Karpas-422 (cell line): ENCODE results near the gene ZNF555. TPM values are rescaled to one million over a fixed set of nuclear protein-coding genes. Genes with fewer than 3 reads are reported as not detected.
"Not testable (repeated sequence)": the region's sequence is repeated elsewhere in the genome, so short reads cannot be mapped to it uniquely, and the experiment has no call there.

ENCODE experiments used
- DNase-seq: peaks from one replicate; pipeline ENCODE4 v3.0.0-alpha.2; 2015
- H2AFZ ChIP-seq: fragments of 200-600 bp; sonication (generic); 2 replicates; pipeline ENCODE4 v1.6.1; 2014; ENCODE audit warnings: antibody characterized with exemption, low read length, mixed read lengths
- H3K27ac ChIP-seq: fragments of 200-600 bp; sonication (generic); 2 replicates; pipeline ENCODE4 v1.5.1; 2014; ENCODE audit warnings: mild to moderate bottlenecking, low read length, moderate library complexity
- H3K27me3 ChIP-seq: fragments of 200-600 bp; sonication (generic); 2 replicates; pipeline ENCODE4 v1.6.1; 2014; ENCODE audit warnings: low read length, mixed read lengths
- H3K36me3 ChIP-seq: fragments of 200-600 bp; sonication (generic); 2 replicates; pipeline ENCODE4 v1.6.1; 2014; ENCODE audit warnings: low read length, mixed read lengths; ENCODE audit not compliant: insufficient read depth
- H3K4me1 ChIP-seq: fragments of 200-600 bp; sonication (generic); 2 replicates; pipeline ENCODE4 v1.6.1; 2014; ENCODE audit warnings: mild to moderate bottlenecking, low read length, mixed read lengths
- H3K4me2 ChIP-seq: fragments of 200-600 bp; sonication (generic); 2 replicates; pipeline ENCODE4 v1.6.1; 2014; ENCODE audit warnings: low read length, low read depth, mild to moderate bottlenecking; ENCODE audit not compliant: poor library complexity, severe bottlenecking
- H3K4me3 ChIP-seq: fragments of 200-600 bp; sonication (generic); 2 replicates; pipeline ENCODE4 v1.5.1; 2014; ENCODE audit warnings: mild to moderate bottlenecking, antibody characterized with exemption, low read length, mixed read lengths
- H3K79me2 ChIP-seq: fragments of 200-600 bp; sonication (generic); 2 replicates; pipeline ENCODE4 v1.6.1; 2014; ENCODE audit warnings: mild to moderate bottlenecking, low read length, mixed read lengths
- H3K9ac ChIP-seq: fragments of 200-600 bp; sonication (generic); 2 replicates; pipeline ENCODE4 v1.6.0; 2014; ENCODE audit warnings: low read length
- H3K9me2 ChIP-seq: fragments of 200-600 bp; sonication (generic), shearing (Covaris generic); replicated peaks from 2 replicates; pipeline ENCODE4 v1.6.0; 2014; ENCODE audit warnings: mild to moderate bottlenecking, low read length, moderate library complexity; ENCODE audit not compliant: insufficient read depth
- H3K9me3 ChIP-seq: fragments of 300-700, 200-600 bp; sonication (generic); 2 replicates; pipeline ENCODE4 v1.6.1; 2014; ENCODE audit warnings: low read length, mixed read lengths
- H4K20me1 ChIP-seq: fragments of 200-600 bp; sonication (generic); 2 replicates; pipeline ENCODE4 v1.6.1; 2014; ENCODE audit warnings: mild to moderate bottlenecking, antibody characterized with exemption, low read length, low read depth; ENCODE audit not compliant: insufficient read depth
- total RNA-seq: library from RNA; depleted of rRNA; stranded (reverse); fragments of >200 nt; shearing (Covaris generic); gene quantifications from 2 replicates; pipeline ENCODE4 v1.2.3, GENCODE V29; 2014; ENCODE audit warnings: low replicate concordance; rRNA removed

The ZNF555 gene
- 1.4 TPM in 2 replicates for total RNA-seq

DNA sequence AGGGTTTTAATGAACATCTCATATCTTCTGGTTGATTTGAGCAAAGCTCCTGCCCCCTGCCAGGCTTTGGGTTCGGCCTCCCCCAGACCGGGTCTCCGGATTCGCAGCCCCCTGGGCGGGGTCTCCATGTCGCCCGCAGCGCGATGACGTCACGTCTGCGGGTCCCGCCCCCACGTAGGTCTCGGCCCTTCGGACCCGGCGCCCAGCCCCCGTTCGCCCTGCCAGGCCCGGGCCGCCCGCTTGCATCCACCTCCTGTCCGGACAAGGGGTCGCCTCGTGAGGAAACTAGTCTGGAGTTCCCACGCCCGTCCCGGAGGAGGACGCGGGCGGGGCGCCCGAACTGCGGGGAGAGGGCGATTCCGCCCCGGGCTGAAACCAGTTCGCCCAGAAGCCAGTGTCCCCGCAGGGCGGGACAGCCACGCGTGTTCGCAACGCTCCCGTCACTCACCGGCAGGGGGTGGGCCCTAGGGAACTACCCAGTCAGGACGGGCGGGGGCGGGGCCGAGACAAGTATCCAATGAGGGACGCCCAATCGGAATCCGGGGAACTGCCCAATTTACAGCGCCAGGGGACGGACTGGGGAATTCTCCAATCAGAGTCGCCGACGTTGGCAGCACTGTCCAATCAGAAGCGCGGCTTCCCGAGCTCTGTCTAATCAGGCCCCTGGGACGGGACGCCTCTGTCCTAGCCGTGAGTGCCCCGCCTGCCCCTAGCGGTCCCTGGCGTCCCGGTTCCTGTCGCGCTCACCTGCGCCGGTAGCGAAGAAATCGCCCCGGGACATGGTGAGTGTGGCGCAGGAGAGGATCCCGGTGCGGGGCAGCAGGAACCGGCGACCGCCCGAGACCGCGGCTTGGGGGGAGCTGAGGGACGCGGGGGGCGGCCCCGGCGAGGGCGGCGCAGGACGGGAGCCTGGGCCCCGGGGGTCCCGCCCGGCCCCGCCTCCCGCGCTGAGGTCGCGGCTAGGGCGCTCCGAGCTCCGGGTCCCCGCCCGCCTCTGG, at the start of gene ZNF555:
ZNF555 (plus strand) TSS at position 682 of the 998 bp plus-strand sequence; CDS start at position 780, 98 bp downstream.
- Histone ChIP-seq H3K9me3 (peaks cover 5% of the 10 kb centered on the region), H4K20me1 (no peaks in the 10 kb centered on the region), H3K4me2 (peak within 1 kb of the TSS; percentile 72)

GRCh38 chr19:2791876-2792275, 49.4 kb upstream of the ZNF555 start:
- H3K4me3 ChIP-seq: no peak overlapping the region
- no peaks in the 10 kb centered on the region for H3K9me3 ChIP-seq
- peaks cover 58% of the 10 kb centered on the region for H3K36me3 ChIP-seq
- H2AFZ ChIP-seq: no peak overlapping the region
- no peak for DNase-seq
- no peaks in the 10 kb centered on the region for H3K9me2 ChIP-seq
- no peaks in the 10 kb centered on the region for H3K27me3 ChIP-seq
- H3K27ac ChIP-seq: peak overlapping the region; percentile 68
- H3K4me2 ChIP-seq: no peak overlapping the region
- no peak overlapping the region for H3K9ac ChIP-seq
- peaks cover 63% of the 10 kb centered on the region for H3K4me1 ChIP-seq
- peaks cover 64% of the 10 kb centered on the region for H3K79me2 ChIP-seq
- peaks cover 21% of the 10 kb centered on the region; the same call in 1 of the 2 replicates for H4K20me1 ChIP-seq

More for the DNA sequence above, at the start of gene ZNF555:
- Histone ChIP-seq H2AFZ (0 out of 2 replicates have a peak within 1 kb of the TSS, but pooled peaks have one; percentile 21), H3K4me3 (peak within 1 kb of the TSS; percentile 70), H3K4me1 (peaks cover 8% of the 10 kb centered on the region), H3K9ac (peak within 1 kb of the TSS; percentile 78), H3K79me2 (no peaks in the 10 kb centered on the region), H3K27ac (peak within 1 kb of the TSS; percentile 68), H3K36me3 (no peaks in the 10 kb centered on the region), H3K9me2 (no peaks in the 10 kb centered on the region), H3K27me3 (no peaks in the 10 kb centered on the region)
- DNase-seq: peak; percentile 96

DNA sequence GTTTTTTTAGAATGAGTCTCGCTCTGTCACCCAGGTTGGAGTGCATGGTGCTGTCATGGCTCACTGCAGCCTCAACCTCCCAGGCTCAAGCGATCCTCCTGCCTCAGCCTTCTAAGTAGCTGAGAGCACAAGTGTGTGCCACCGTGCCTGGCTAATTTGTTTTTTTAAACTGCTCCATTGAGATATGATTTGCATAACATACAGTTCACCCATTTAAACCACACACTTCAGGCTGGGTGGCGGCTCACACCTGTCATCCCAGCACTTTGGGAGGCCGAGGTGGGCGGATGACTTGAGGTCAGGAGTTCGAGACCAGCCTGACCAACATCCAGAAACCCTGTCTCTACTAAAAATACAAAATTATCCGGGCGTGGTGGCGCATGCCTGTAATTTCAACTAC, 48.6 kb upstream of the ZNF555 start:
- H3K9me2 ChIP-seq, H3K9ac ChIP-seq, H2AFZ ChIP-seq, H3K27me3 ChIP-seq, H3K4me2 ChIP-seq, H3K4me3 ChIP-seq, H3K9me3 ChIP-seq: not testable (repeated sequence)
- Histone ChIP-seq H3K4me1 (peaks cover 56% of the 10 kb centered on the region), H3K27ac (peak overlapping the region; percentile 68), H4K20me1 (peaks cover 17% of the 10 kb centered on the region; the same call in 1 of the 2 replicates), H3K79me2 (peaks cover 56% of the 10 kb centered on the region), H3K36me3 (peaks cover 51% of the 10 kb centered on the region)
- DNase-seq: peak; percentile 72

- peaks cover 51% of the 10 kb centered on the region for H3K4me1 ChIP-seq
- H3K9me2 ChIP-seq: no peaks in the 10 kb centered on the region
- no peak overlapping the region for H2AFZ ChIP-seq
- peaks cover 48% of the 10 kb centered on the region for H3K36me3 ChIP-seq
- no peaks in the 10 kb centered on the region for H3K9me3 ChIP-seq
- no peak overlapping the region for H3K9ac ChIP-seq
- no peaks in the 10 kb centered on the region for H3K27me3 ChIP-seq
- H3K27ac ChIP-seq: peak overlapping the region; percentile 68
- no peak overlapping the region for H3K4me2 ChIP-seq
- H3K79me2 ChIP-seq: peaks cover 51% of the 10 kb centered on the region
- DNase-seq: no peak
- H3K4me3 ChIP-seq: no peak overlapping the region
- peaks cover 13% of the 10 kb centered on the region; the same call in 1 of the 2 replicates for H4K20me1 ChIP-seq
Measured at GRCh38 chr19:2793126-2793525, 48.1 kb upstream of the ZNF555 start.

DNA sequence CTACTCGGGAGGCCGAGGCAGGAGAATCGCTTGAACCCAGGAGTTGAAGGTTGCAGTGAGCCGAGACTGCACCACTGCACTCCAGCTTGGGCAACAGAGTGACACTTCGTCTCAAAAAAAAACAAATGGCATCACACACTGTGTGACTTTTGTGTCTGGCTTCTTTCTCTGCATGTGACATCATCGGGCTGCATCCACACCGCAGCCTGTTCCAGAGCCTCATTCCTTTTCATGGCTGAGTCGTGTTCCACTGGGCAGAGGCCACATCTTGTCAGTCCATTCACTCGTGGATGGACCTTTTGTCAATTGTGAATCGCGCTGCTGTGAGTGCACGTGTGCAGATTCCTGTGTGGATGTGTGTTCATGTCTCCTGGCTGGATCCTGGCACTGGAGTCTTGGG, 47.7 kb upstream of the ZNF555 start:
- Histone ChIP-seq H3K4me2 (no peak overlapping the region), H3K27me3 (no peaks in the 10 kb centered on the region), H3K9me3 (no peaks in the 10 kb centered on the region), H3K36me3 (peaks cover 48% of the 10 kb centered on the region), H2AFZ (no peak overlapping the region), H3K9ac (no peak overlapping the region), H4K20me1 (peaks cover 11% of the 10 kb centered on the region; the same call in 1 of the 2 replicates), H3K79me2 (peaks cover 47% of the 10 kb centered on the region), H3K4me3 (no peak overlapping the region), H3K4me1 (peaks cover 46% of the 10 kb centered on the region), H3K27ac (peak overlapping the region; percentile 68), H3K9me2 (no peaks in the 10 kb centered on the region)
- no peak for DNase-seq

DNA sequence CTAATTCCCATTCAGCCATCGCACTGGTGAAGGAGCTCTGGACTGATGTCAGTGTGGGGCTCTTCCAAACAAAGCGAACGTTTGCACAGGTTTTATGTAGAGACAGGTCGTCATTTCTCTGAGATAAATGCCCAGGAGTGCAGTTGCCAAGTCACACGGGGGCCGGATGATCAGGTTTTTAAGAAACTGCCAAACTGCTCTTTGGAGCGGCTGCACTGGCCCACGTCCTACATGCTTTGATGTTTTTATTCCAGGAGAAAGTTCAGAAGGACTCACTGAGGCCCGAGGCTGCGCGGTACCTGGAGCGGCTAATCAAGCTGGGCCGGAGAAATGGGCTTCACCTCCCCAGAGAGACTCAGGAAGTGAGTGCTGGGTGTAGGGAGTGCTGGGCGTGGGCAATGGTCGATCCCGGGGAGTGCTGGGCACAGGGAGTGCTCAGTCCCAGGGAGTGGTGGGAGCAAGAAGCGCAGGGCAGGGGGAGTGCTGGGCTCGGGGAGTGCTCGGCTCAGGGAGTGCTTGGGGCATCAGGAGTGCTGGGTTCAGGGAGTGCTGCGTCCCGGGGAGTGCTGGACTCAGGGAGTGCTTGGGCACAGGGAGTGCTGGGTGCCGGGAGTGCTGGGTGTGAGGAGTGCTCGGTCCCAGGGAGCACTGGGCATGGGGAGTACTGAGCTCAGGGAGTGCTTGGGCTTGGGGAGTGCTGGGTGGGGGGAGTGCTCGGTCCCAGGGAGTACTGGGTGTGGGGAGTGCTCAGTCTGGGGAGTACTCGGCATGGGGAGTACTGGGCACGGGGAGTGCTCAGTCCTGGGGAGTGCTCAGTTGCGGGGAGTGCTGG, 45.2 kb upstream of the ZNF555 start:
- no peak for DNase-seq
- Histone ChIP-seq H3K27me3 (no peaks in the 10 kb centered on the region), H2AFZ (no peak overlapping the region), H3K4me3 (no peak overlapping the region), H4K20me1 (peaks cover 5% of the 10 kb centered on the region; the same call in 1 of the 2 replicates), H3K9ac (no peak overlapping the region), H3K4me1 (peaks cover 22% of the 10 kb centered on the region), H3K9me2 (no peaks in the 10 kb centered on the region), H3K79me2 (peaks cover 26% of the 10 kb centered on the region), H3K4me2 (no peak overlapping the region), H3K27ac (no peak overlapping the region), H3K9me3 (no peaks in the 10 kb centered on the region), H3K36me3 (peaks cover 42% of the 10 kb centered on the region)

- Histone ChIP-seq H3K4me3 (no peak overlapping the region), H3K27me3 (no peaks in the 10 kb centered on the region), H3K9me3 (no peaks in the 10 kb centered on the region), H3K4me1 (peaks cover 15% of the 10 kb centered on the region), H4K20me1 (peaks cover 5% of the 10 kb centered on the region; the same call in 1 of the 2 replicates), H2AFZ (no peak overlapping the region), H3K27ac (no peak overlapping the region), H3K36me3 (peaks cover 39% of the 10 kb centered on the region), H3K9me2 (no peaks in the 10 kb centered on the region), H3K9ac (no peak overlapping the region), H3K79me2 (peaks cover 21% of the 10 kb centered on the region), H3K4me2 (no peak overlapping the region)
- DNase-seq: no peak
Measured at GRCh38 chr19:2796659-2797266, 44.5 kb upstream of the ZNF555 start.
